Activated CD4-positive, alpha-beta T cell treated with anti-CD3 and anti-CD28 coated beads for 24 hours (primary cell): ENCODE measurements around the gene MAST4.

Source experiments
- DNase-seq, 2 donors: peaks; one replicate each; pipeline ENCODE4 v3.0.0-alpha.2; 2020; ENCODE audit warnings: low read depth in 2 of 2

MAST4 gene

GRCh38 chr5:66903709-66904108 is 307.5 kb downstream of the MAST4 start:
- no peak for DNase-seq

GRCh38 chr5:66904189-66904588 is 308.0 kb downstream of the MAST4 start:
- DNase-seq: no peak

- DNase-seq: no peak
Measured at GRCh38 chr5:66906021-66906420, 309.8 kb downstream of the MAST4 start.

- no peak for DNase-seq
Measured at GRCh38 chr5:66908230-66908629, 312.0 kb downstream of the MAST4 start.

GRCh38 chr5:66909364-66909763 is 313.2 kb downstream of the MAST4 start:
- DNase-seq: no peak

- no peak for DNase-seq
Measured at GRCh38 chr5:66912787-66913186, 316.6 kb downstream of the MAST4 start.

- no peak for DNase-seq
Measured at GRCh38 chr5:66915531-66915930, 319.3 kb downstream of the MAST4 start.

GRCh38 chr5:66922881-66923280 is 326.7 kb downstream of the MAST4 start:
- DNase-seq: no peak

GRCh38 chr5:66923457-66923856 is 327.3 kb downstream of the MAST4 start:
- no peak for DNase-seq

GRCh38 chr5:66923922-66924321 is 327.7 kb downstream of the MAST4 start:
- DNase-seq: no peak

GRCh38 chr5:66927140-66927539 is 330.9 kb downstream of the MAST4 start:
- DNase-seq: no peak

GRCh38 chr5:66929281-66929680 is 333.1 kb downstream of the MAST4 start:
- no peak for DNase-seq

GRCh38 chr5:66929995-66930394 is 333.8 kb downstream of the MAST4 start:
- DNase-seq: no peak

GRCh38 chr5:66931651-66932050 is 335.5 kb downstream of the MAST4 start:
- DNase-seq: no peak

- no peak for DNase-seq
Measured at GRCh38 chr5:66932457-66932856, 336.3 kb downstream of the MAST4 start.

GRCh38 chr5:66933066-66933465 is 336.9 kb downstream of the MAST4 start:
- DNase-seq: no peak

- DNase-seq: no peak
Measured at GRCh38 chr5:66939094-66939493, 342.9 kb downstream of the MAST4 start.

- no peak for DNase-seq
Measured at GRCh38 chr5:66945389-66946349, 349.5 kb downstream of the MAST4 start.

- no peak for DNase-seq
Measured at GRCh38 chr5:66947458-66947857, 351.3 kb downstream of the MAST4 start.

GRCh38 chr5:66949066-66949465 is 352.9 kb downstream of the MAST4 start:
- no peak for DNase-seq

- DNase-seq: no peak
Measured at GRCh38 chr5:66952153-66952552, 356.0 kb downstream of the MAST4 start.

- no peak for DNase-seq
Measured at GRCh38 chr5:66956439-66956838, 360.2 kb downstream of the MAST4 start.

GRCh38 chr5:66958201-66958979 is 362.2 kb downstream of the MAST4 start:
- DNase-seq: no peak
